ENCODE results near the gene ACTL7B.

- TF ChIP-seq POLR2AphosphoS5 (IDR thresholded peaks at IDR 0.05) (no peak), CTCF (IDR thresholded peaks at IDR 0.05) (no peak), POLR2A (IDR thresholded peaks at IDR 0.05) (no peak)
These were observed 20.7 kb downstream of the ACTL7B start for GRCh38 chr9:108834959-108835665.
